GM12878 (cell line): Measurements from ENCODE around the gene PTGES2.

Source experiments
- CEBPB ChIP-seq, 2 experiments: fragments of 150-350 bp in 1 of 2; IDR thresholded peaks; 2 replicates each; pipeline ENCODE4 v1.6.1; 2012 to 2014; ENCODE audit warnings: low read depth in 2 of 2, low read length in 2 of 2, borderline replicate concordance in 1 of 2, inconsistent platforms in 1 of 2
- CHD2 ChIP-seq: IDR thresholded peaks from 2 replicates; pipeline ENCODE4 v1.6.1; 2011; ENCODE audit warnings: low read depth, low read length, improper control_type of control experiment, borderline replicate concordance
- CTCF ChIP-seq, 3 experiments: IDR thresholded peaks in 2 of 3; conservative IDR thresholded peaks in 1 of 3; 2 replicates each; pipeline ENCODE4 v1.5.1; 2011; ENCODE audit warnings: low read depth in 3 of 3, low read length in 3 of 3, mild to moderate bottlenecking in 3 of 3, control low read depth in 2 of 3, moderate library complexity in 2 of 3, inconsistent platforms in 1 of 3, mixed read lengths in 1 of 3; ENCODE audit not compliant: control insufficient read depth in 2 of 3, insufficient read depth in 1 of 3; ENCODE audit errors: extremely low read depth in 1 of 3
- EP300 ChIP-seq, 2 experiments: fragments of 150-350 bp in 1 of 2; IDR thresholded peaks; 2 replicates each; pipeline ENCODE4 v1.6.1; 2011 to 2012; ENCODE audit warnings: low read depth in 2 of 2, low read length in 2 of 2, borderline replicate concordance in 1 of 2, improper control_type of control experiment in 1 of 2, inconsistent platforms in 1 of 2; ENCODE audit not compliant: control insufficient read depth in 1 of 2
- EZH2 ChIP-seq: IDR thresholded peaks from 2 replicates; pipeline ENCODE4 v1.6.1; 2012; ENCODE audit warnings: low read depth, mild to moderate bottlenecking, control low read depth, inconsistent platforms, low read length, borderline replicate concordance; ENCODE audit not compliant: control insufficient read depth
- FOXK2 ChIP-seq: fragments of 450-650 bp; IDR thresholded peaks from 2 replicates; pipeline ENCODE4 v1.6.1; 2017; ENCODE audit warnings: mild to moderate bottlenecking, moderate library complexity
- GABPA ChIP-seq: IDR thresholded peaks from 2 replicates; pipeline ENCODE4 v1.6.1; 2014; ENCODE audit warnings: antibody characterized with exemption, low read depth, mild to moderate bottlenecking, inconsistent platforms
- KAT2A ChIP-seq: conservative IDR thresholded peaks from 2 replicates; pipeline ENCODE4 v1.6.1; 2011; ENCODE audit warnings: low read depth, low read length; ENCODE audit not compliant: control insufficient read depth
- NR2C2 ChIP-seq: IDR thresholded peaks from 2 replicates; pipeline ENCODE4 v1.6.1; 2011; ENCODE audit warnings: borderline replicate concordance, low read depth; ENCODE audit not compliant: control insufficient read depth, insufficient read length
- POLR2A ChIP-seq: IDR thresholded peaks from 2 replicates; pipeline ENCODE4 v1.6.1; 2011; ENCODE audit warnings: low read depth, mild to moderate bottlenecking, low read length
- REST ChIP-seq: IDR thresholded peaks from 2 replicates; pipeline ENCODE4 v1.6.1; 2012; ENCODE audit warnings: mild to moderate bottlenecking, low read depth, low read length
- SIN3A ChIP-seq: IDR thresholded peaks from 2 replicates; pipeline ENCODE4 v1.6.1; 2012; ENCODE audit warnings: low read depth, low read length, improper control_type of control experiment
- SKIL ChIP-seq: fragments of 450-650 bp; IDR thresholded peaks from 2 replicates; pipeline ENCODE4 v1.6.1; 2017; ENCODE audit warnings: mild to moderate bottlenecking, low read depth, inconsistent platforms; ENCODE audit not compliant: poor library complexity, severe bottlenecking

GRCh38 chr9:128142596-128142995 lies 15.1 kb upstream of the PTGES2 start:
- TF ChIP-seq FOXK2 (no peak), CEBPB (IDR thresholded peaks at IDR 0.05; ENCODE audit: borderline replicate concordance in 1 of 2, low read depth in 2 of 2, low read length in 2 of 2) (no peak), SKIL (no peak), SIN3A (no peak), POLR2A (no peak), CHD2 (no peak), EZH2 (no peak), REST (no peak), GABPA (no peak), CTCF (IDR thresholded peaks at IDR 0.05 in 2 of 3, conservative IDR thresholded peaks at IDR 0.05 in 1 of 3; ENCODE audit: control insufficient read depth in 2 of 3, extremely low read depth in 1 of 3, insufficient read depth in 1 of 3, low read depth in 3 of 3, low read length in 3 of 3) (no peak), EP300 (IDR thresholded peaks at IDR 0.05; ENCODE audit: borderline replicate concordance in 1 of 2, control insufficient read depth in 1 of 2, low read depth in 2 of 2, low read length in 2 of 2) (no peak), KAT2A (no peak), NR2C2 (no peak)
